Measurements from ENCODE around the gene TMEM123. TPM values are rescaled to one million over a fixed set of nuclear protein-coding genes. Genes with fewer than 3 reads are reported as not detected.

The TMEM123 gene
- total RNA-seq, 3 donors from 2014 or later, result 177 to 189 (median 187) TPM

DNA sequence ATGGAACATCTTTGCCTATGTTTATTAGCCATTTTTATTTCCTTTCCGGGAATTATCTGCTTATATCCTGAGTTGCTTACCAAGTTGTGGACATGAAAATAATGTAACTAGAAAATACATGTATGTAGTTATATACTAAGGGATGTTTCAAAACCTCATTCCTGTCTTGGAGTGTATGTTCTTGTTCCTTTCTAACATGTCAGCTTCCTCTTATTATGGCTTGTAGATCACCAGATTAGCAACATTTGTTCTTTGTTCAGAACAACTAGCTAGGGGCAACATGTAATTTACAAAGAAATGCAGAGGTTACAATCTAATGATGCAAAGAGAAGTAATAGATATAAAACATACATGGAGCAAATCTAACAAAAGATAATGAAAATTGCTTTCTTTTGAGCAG is 13.1 kb upstream of the TMEM123 start:
- H3K36me3 Mint-ChIP-seq (ENCODE audit: insufficient read depth), result no peaks in the 10 kb centered on the region
- no peak overlapping the region for H3K4me3 Mint-ChIP-seq
- DNase-seq (no peak), ATAC-seq (no peak)
- H3K9me3 Mint-ChIP-seq, result no peaks in the 10 kb centered on the region
- peaks cover 69% of the 10 kb centered on the region for H3K4me1 Mint-ChIP-seq (ENCODE audit: low read depth)
- no peaks in the 10 kb centered on the region for H3K27me3 Mint-ChIP-seq (ENCODE audit: low read depth)

GRCh38 chr11:102464859-102465500 is 12.4 kb upstream of the TMEM123 start:
- DNase-seq, result no peak
- Mint-ChIP-seq H3K4me3 (no peak overlapping the region), H3K9me3 (no peaks in the 10 kb centered on the region), H3K4me1 (ENCODE audit: low read depth) (peaks cover 62% of the 10 kb centered on the region), H3K36me3 (ENCODE audit: insufficient read depth) (no peaks in the 10 kb centered on the region), H3K27me3 (ENCODE audit: low read depth) (no peaks in the 10 kb centered on the region)
- ATAC-seq, result peak; percentile 43 to 52

DNA sequence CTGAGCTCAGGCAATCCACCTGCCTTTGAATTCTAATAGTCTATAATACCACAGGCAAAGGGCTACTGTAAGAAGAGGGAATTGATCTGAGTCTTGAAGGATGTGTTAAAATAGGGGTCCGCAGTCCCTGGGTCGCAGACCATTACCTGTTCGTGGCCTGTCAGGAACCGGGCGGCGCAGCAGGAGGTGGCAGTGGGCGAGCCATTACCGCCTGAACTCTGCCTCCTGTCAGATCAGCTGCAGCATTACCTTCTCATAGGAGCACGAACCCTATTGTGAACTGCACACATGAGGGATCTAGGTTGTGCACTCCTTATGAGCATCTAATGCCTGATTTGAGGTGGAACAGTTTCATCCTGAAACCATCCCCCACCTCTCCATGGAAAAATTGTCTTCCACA is 11.5 kb upstream of the TMEM123 start:
- Mint-ChIP-seq H3K27me3 (ENCODE audit: low read depth) (no peaks in the 10 kb centered on the region), H3K4me1 (ENCODE audit: low read depth) (peaks cover 62% of the 10 kb centered on the region), H3K36me3 (ENCODE audit: insufficient read depth) (no peaks in the 10 kb centered on the region), H3K4me3 (no peak overlapping the region), H3K9me3 (no peaks in the 10 kb centered on the region)
- DNase-seq, result no peak
- no peak for ATAC-seq

GRCh38 chr11:102462610-102463009 is 10.0 kb upstream of the TMEM123 start:
- H3K9me3 Mint-ChIP-seq, result no peaks in the 10 kb centered on the region
- DNase-seq (no peak), ATAC-seq (no peak)
- H3K4me3 Mint-ChIP-seq, result no peak overlapping the region
- peaks cover 62% of the 10 kb centered on the region for H3K4me1 Mint-ChIP-seq (ENCODE audit: low read depth)
- H3K36me3 Mint-ChIP-seq (ENCODE audit: insufficient read depth), result no peaks in the 10 kb centered on the region
- H3K27me3 Mint-ChIP-seq (ENCODE audit: low read depth), result no peaks in the 10 kb centered on the region

DNA sequence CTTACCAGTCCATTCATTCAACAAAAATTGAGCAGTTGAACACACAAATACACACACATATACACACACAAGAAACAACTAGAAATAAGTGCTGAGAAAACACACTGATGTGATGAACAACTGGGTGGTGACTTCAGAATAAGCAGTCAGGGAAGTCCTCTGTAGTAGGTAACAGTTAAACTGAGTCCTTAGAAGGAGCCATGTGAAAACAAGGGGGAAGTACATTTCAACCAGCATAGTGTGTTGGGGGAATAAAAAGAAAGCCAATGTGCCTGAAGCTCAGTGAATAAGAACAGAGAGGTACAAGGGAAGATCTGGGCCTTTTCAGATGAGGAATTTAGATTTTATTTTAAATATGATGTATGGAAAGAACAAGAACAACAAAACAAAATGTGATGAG is 6.8 kb upstream of the TMEM123 start:
- DNase-seq (no peak), ATAC-seq (no peak)
- Mint-ChIP-seq H3K27me3 (ENCODE audit: low read depth) (no peaks in the 10 kb centered on the region), H3K36me3 (ENCODE audit: insufficient read depth) (no peaks in the 10 kb centered on the region), H3K4me3 (no peak overlapping the region), H3K4me1 (ENCODE audit: low read depth) (peaks cover 56% of the 10 kb centered on the region), H3K9me3 (no peaks in the 10 kb centered on the region)

GRCh38 chr11:102458548-102458947 is 6.0 kb upstream of the TMEM123 start:
- Mint-ChIP-seq H3K27me3 (ENCODE audit: low read depth) (no peaks in the 10 kb centered on the region), H3K4me1 (ENCODE audit: low read depth) (peaks cover 59% of the 10 kb centered on the region), H3K36me3 (ENCODE audit: insufficient read depth) (no peaks in the 10 kb centered on the region), H3K4me3 (no peak overlapping the region), H3K9me3 (no peaks in the 10 kb centered on the region)
- no peak for ATAC-seq
- DNase-seq, result no peak

- peaks cover 66% of the 10 kb centered on the region for H3K4me1 Mint-ChIP-seq (ENCODE audit: low read depth)
- no peaks in the 10 kb centered on the region for H3K9me3 Mint-ChIP-seq
- no peak overlapping the region for H3K4me3 Mint-ChIP-seq
- no peak for DNase-seq
- H3K27me3 Mint-ChIP-seq (ENCODE audit: low read depth), result no peaks in the 10 kb centered on the region
- ATAC-seq, result no peak
- H3K36me3 Mint-ChIP-seq (ENCODE audit: insufficient read depth), result no peaks in the 10 kb centered on the region
Observed at GRCh38 chr11:102457865-102458264, 5.3 kb upstream of the TMEM123 start.

DNA sequence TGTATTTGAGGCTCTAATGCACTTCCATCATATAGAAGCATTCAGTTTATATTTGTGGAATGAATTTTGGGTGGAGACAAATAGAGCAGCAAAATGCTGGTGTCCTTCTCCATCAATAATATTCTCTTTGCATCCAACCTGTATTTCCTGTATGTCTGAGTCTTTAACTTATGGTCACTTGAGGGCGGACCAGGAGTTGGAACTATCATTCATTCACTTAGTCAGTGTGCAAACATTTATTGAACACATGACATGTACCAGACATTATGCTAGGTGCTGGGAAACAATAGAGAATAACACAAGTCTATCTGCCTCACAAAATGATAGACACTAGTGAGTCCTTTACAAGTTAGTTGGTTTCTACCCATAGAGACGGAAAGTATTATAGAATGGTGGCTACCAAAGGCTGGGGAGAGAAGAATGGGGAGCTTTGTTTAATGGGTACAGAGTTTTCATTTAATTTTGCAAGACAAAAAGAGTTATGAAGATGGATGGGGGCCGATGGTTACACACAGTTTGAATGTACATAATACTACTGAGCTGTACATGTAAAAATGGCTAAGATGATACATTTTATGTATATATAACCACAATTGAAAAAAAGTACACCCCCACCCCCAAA is 4.6 kb upstream of the TMEM123 start:
- H3K36me3 Mint-ChIP-seq (ENCODE audit: insufficient read depth), result no peaks in the 10 kb centered on the region
- no peaks in the 10 kb centered on the region for H3K9me3 Mint-ChIP-seq
- ATAC-seq (no peak), DNase-seq (no peak)
- H3K27me3 Mint-ChIP-seq (ENCODE audit: low read depth), result no peaks in the 10 kb centered on the region
- H3K4me1 Mint-ChIP-seq (ENCODE audit: low read depth), result peaks cover 63% of the 10 kb centered on the region
- no peak overlapping the region for H3K4me3 Mint-ChIP-seq

DNA sequence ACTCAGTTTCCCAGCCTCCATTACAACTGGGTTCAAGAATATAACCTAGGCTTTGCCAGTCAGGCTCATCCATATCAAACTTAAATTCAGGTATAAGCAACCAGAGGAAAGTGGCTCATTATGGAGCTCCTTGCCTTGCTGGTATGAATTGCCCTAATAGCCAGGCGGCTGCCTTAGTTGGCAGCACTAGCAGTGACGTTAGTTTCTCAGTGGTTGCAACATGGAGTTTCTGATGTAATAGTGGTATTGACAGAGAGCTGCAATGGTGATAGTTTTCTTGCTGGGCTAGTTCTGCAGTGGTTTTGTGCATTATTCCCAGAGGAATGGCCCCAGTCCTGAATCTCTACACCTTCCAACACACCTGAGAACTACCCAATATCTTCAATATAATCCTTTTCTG is 3.8 kb upstream of the TMEM123 start:
- no peak for ATAC-seq
- Mint-ChIP-seq H3K36me3 (ENCODE audit: insufficient read depth) (no peaks in the 10 kb centered on the region), H3K4me1 (ENCODE audit: low read depth) (peaks cover 62% of the 10 kb centered on the region), H3K4me3 (no peak overlapping the region), H3K9me3 (no peaks in the 10 kb centered on the region), H3K27me3 (ENCODE audit: low read depth) (no peaks in the 10 kb centered on the region)
- no peak for DNase-seq

GRCh38 chr11:102453921-102454320 is 1.4 kb upstream of the TMEM123 start:
- H3K4me3 Mint-ChIP-seq, result no peak overlapping the region
- peaks cover 73% of the 10 kb centered on the region for H3K4me1 Mint-ChIP-seq (ENCODE audit: low read depth)
- peaks cover 9% of the 10 kb centered on the region for H3K36me3 Mint-ChIP-seq (ENCODE audit: insufficient read depth)
- ATAC-seq, result no peak
- no peak for DNase-seq
- H3K9me3 Mint-ChIP-seq, result no peaks in the 10 kb centered on the region
- no peaks in the 10 kb centered on the region for H3K27me3 Mint-ChIP-seq (ENCODE audit: low read depth)

- H3K36me3 Mint-ChIP-seq (ENCODE audit: insufficient read depth), result peaks cover 13% of the 10 kb centered on the region
- DNase-seq (peak; percentile 38), ATAC-seq (peak; percentile 1 to 2)
- H3K9me3 Mint-ChIP-seq, result no peaks in the 10 kb centered on the region
- no peaks in the 10 kb centered on the region for H3K27me3 Mint-ChIP-seq (ENCODE audit: low read depth)
- peak overlapping the region; percentile 91 for H3K4me3 Mint-ChIP-seq
- H3K4me1 Mint-ChIP-seq (ENCODE audit: low read depth), result peaks cover 73% of the 10 kb centered on the region
Observed at GRCh38 chr11:102453302-102453695, 734 bp upstream of the TMEM123 start.

- ATAC-seq (peak; percentile 56 to 61), DNase-seq (peak; percentile 68)
- H3K4me1 Mint-ChIP-seq (ENCODE audit: low read depth), result peaks cover 73% of the 10 kb centered on the region
- H3K27me3 Mint-ChIP-seq (ENCODE audit: low read depth), result no peaks in the 10 kb centered on the region
- H3K36me3 Mint-ChIP-seq (ENCODE audit: insufficient read depth), result peaks cover 25% of the 10 kb centered on the region
- peak overlapping the region; percentile 91 for H3K4me3 Mint-ChIP-seq
- no peaks in the 10 kb centered on the region for H3K9me3 Mint-ChIP-seq
Observed at GRCh38 chr11:102451681-102452460, 694 bp downstream of the TMEM123 start.

DNA sequence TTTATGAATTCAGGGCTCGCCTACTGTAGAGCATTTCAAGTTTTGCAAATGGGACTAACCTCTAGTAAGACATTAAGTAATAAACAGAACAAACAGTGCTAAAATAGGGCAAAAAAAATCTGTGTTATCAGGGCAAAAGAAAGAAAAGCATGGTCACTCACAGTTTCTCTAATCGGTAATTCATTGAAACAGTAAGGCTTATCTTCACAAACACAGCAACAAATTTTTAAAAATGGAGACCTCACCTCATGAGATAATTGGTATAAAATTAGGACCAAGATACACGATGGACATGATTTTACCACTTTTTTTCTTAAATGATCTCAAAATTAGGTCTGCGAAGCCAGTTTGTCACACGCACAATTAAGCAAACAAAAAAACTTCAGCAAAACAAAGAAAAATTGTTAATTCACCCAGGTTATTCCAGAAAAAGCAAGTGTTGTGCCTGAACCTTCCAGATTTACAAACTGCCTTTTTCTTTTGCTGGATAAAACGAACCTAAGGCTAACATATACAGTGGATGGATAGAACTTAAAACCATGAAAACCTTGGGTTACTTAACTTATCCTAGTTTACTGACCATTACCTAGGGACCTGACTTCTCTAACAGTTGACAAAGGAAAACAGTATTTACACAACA is 1.4 kb downstream of the TMEM123 start:
- Mint-ChIP-seq H3K27me3 (ENCODE audit: low read depth) (no peaks in the 10 kb centered on the region), H3K36me3 (ENCODE audit: insufficient read depth) (peaks cover 26% of the 10 kb centered on the region)
- DNase-seq, result no peak

More for the DNA sequence above, 1.4 kb downstream of the TMEM123 start:
- no peak for ATAC-seq
- H3K4me1 Mint-ChIP-seq (ENCODE audit: low read depth), result peaks cover 79% of the 10 kb centered on the region
- no peaks in the 10 kb centered on the region for H3K9me3 Mint-ChIP-seq
- H3K4me3 Mint-ChIP-seq, result peak overlapping the region; percentile 91

Data from activated T-cell treated with anti-CD3 and anti-CD28 coated beads, Interleukin-2, amount 50 U/mL, for 4 hours (primary cell).